Nephron progenitor cell (in vitro differentiated cells): ENCODE results near the gene GPNMB.

Source experiments
- DNase-seq: peaks from one replicate; pipeline ENCODE4 v3.0.0; 2021
- H3K27ac Mint-ChIP-seq: 2 replicates; pipeline ENCODE4 v1.8.0; 2021; ENCODE audit warnings: mild to moderate bottlenecking, moderate library complexity, mixed read lengths
- H3K27me3 Mint-ChIP-seq: 2 replicates; pipeline ENCODE4 v1.8.0; 2021; ENCODE audit warnings: mild to moderate bottlenecking, low read depth, mixed read lengths; ENCODE audit not compliant: poor library complexity
- H3K36me3 Mint-ChIP-seq: 2 replicates; pipeline ENCODE4 v1.8.0; 2021; ENCODE audit warnings: low read depth, mixed read lengths
- H3K4me1 Mint-ChIP-seq: 2 replicates; pipeline ENCODE4 v1.8.0; 2021; ENCODE audit warnings: mixed read lengths
- H3K4me3 Mint-ChIP-seq: 2 replicates; pipeline ENCODE4 v1.8.0; 2021; ENCODE audit warnings: mild to moderate bottlenecking, moderate library complexity, mixed read lengths
- H3K9me3 Mint-ChIP-seq: 2 replicates; pipeline ENCODE4 v1.8.0; 2021; ENCODE audit warnings: mild to moderate bottlenecking, moderate library complexity, mixed read lengths
- CTCF ChIP-seq: fragments of 200-600 bp; sonication (generic); IDR thresholded peaks from 2 replicates; pipeline ENCODE4 v1.5.0; 2021; ENCODE audit warnings: antibody characterized with exemption

GPNMB gene

GRCh38 chr7:23207021-23207420 lies 39.6 kb upstream of the GPNMB start:
- TF ChIP-seq CTCF, result no peak
- no peak overlapping the region for H3K4me3 Mint-ChIP-seq
- no peak for DNase-seq
- H3K4me1 Mint-ChIP-seq, result peaks cover 15% of the 10 kb centered on the region
- no peak overlapping the region for H3K27ac Mint-ChIP-seq
- H3K9me3 Mint-ChIP-seq, result no peaks in the 10 kb centered on the region
- H3K36me3 Mint-ChIP-seq, result peaks cover 28% of the 10 kb centered on the region
- peaks cover 11% of the 10 kb centered on the region for H3K27me3 Mint-ChIP-seq

GRCh38 chr7:23207884-23208283 lies 38.7 kb upstream of the GPNMB start:
- H3K27ac Mint-ChIP-seq, result no peak overlapping the region
- H3K36me3 Mint-ChIP-seq, result peaks cover 24% of the 10 kb centered on the region
- H3K4me3 Mint-ChIP-seq, result no peak overlapping the region
- no peaks in the 10 kb centered on the region for H3K9me3 Mint-ChIP-seq
- TF ChIP-seq CTCF, result no peak
- no peak for DNase-seq
- peaks cover 11% of the 10 kb centered on the region for H3K27me3 Mint-ChIP-seq
- peaks cover 23% of the 10 kb centered on the region for H3K4me1 Mint-ChIP-seq

- Mint-ChIP-seq H3K27me3 (peaks cover 11% of the 10 kb centered on the region), H3K9me3 (no peaks in the 10 kb centered on the region), H3K27ac (no peak overlapping the region), H3K4me1 (peaks cover 25% of the 10 kb centered on the region), H3K4me3 (no peak overlapping the region), H3K36me3 (peaks cover 22% of the 10 kb centered on the region)
- TF ChIP-seq CTCF, result no peak
- no peak for DNase-seq
These were observed 38.3 kb upstream of the GPNMB start for GRCh38 chr7:23208316-23208715.

- H3K27me3 Mint-ChIP-seq, result peaks cover 14% of the 10 kb centered on the region
- no peak overlapping the region for H3K27ac Mint-ChIP-seq
- no peaks in the 10 kb centered on the region for H3K9me3 Mint-ChIP-seq
- no peak for DNase-seq
- peaks cover 8% of the 10 kb centered on the region for H3K36me3 Mint-ChIP-seq
- peaks cover 33% of the 10 kb centered on the region for H3K4me1 Mint-ChIP-seq
- H3K4me3 Mint-ChIP-seq, result no peak overlapping the region
- no peak for TF ChIP-seq CTCF
These were observed 36.1 kb upstream of the GPNMB start for GRCh38 chr7:23210506-23210905.

- Mint-ChIP-seq H3K27ac (peak overlapping the region; percentile 81), H3K9me3 (no peaks in the 10 kb centered on the region), H3K36me3 (peaks cover 2% of the 10 kb centered on the region), H3K4me3 (peak overlapping the region; percentile 28), H3K4me1 (peaks cover 33% of the 10 kb centered on the region), H3K27me3 (peaks cover 12% of the 10 kb centered on the region)
- TF ChIP-seq CTCF, result no peak
- DNase-seq, result peak; percentile 42
These were observed 35.0 kb upstream of the GPNMB start for GRCh38 chr7:23211589-23211988.

GRCh38 chr7:23212395-23212794 lies 34.2 kb upstream of the GPNMB start:
- no peaks in the 10 kb centered on the region for H3K36me3 Mint-ChIP-seq
- no peaks in the 10 kb centered on the region for H3K9me3 Mint-ChIP-seq
- H3K4me1 Mint-ChIP-seq, result peaks cover 33% of the 10 kb centered on the region
- TF ChIP-seq CTCF, result no peak
- no peak overlapping the region for H3K27ac Mint-ChIP-seq
- H3K27me3 Mint-ChIP-seq, result peaks cover 10% of the 10 kb centered on the region
- DNase-seq, result no peak
- no peak overlapping the region for H3K4me3 Mint-ChIP-seq
